ENCODE results near the gene STIM1. TPM values are rescaled to one million over a fixed set of nuclear protein-coding genes. Genes with fewer than 3 reads are reported as not detected.

Gene STIM1
- total RNA-seq, 1 experiment from 2014 or later: 15.2 TPM

GRCh38 chr11:3949125-3949524 is 93.7 kb downstream of the STIM1 start:
- H3K23me2 ChIP-seq (ENCODE audit: insufficient read length, low read depth, low read length, poor library complexity, severe bottlenecking): no peaks in the 10 kb centered on the region
- H2BK5ac ChIP-seq (ENCODE audit: insufficient read length, low read length): no peak overlapping the region
- DNase-seq: no peak
- Mint-ChIP-seq H3K9me3 (no peaks in the 10 kb centered on the region), H3K27me3 (ENCODE audit: low read depth) (no peaks in the 10 kb centered on the region), H3K36me3 (ENCODE audit: insufficient read depth in 1 of 3, low read depth in 3 of 3) (no peaks in the 10 kb centered on the region), H3K4me1 (peaks cover 8 to 11% of the 10 kb centered on the region in 2 experiments), H3K4me3 (no peak overlapping the region), H3K27ac (no peak overlapping the region)
- WGBS (ENCODE audit: extremely low coverage, insufficient read length, low lambda C conversion rate): no CpG with 5 or more reads among the region's 2 CpGs
- H4K20me1 ChIP-seq (ENCODE audit: control insufficient read depth, insufficient read depth, insufficient read length): no peaks in the 10 kb centered on the region
- no peak overlapping the region for H2BK12ac ChIP-seq (ENCODE audit: insufficient read length, low read depth, low read length)
- H2BK15ac ChIP-seq (ENCODE audit: low read depth, low read length): no peak overlapping the region
- H3K14ac ChIP-seq (ENCODE audit: insufficient read depth, low read length): no peak overlapping the region
- no peak overlapping the region for H3K4ac ChIP-seq (ENCODE audit: low read depth, low read length)
- H2AK5ac ChIP-seq (ENCODE audit: insufficient read length, low read length): no peak overlapping the region
- no peak overlapping the region for H2AFZ ChIP-seq (ENCODE audit: low read length)
- H3K27me3 ChIP-seq (ENCODE audit: insufficient read depth, low read length): no peaks in the 10 kb centered on the region
- H3K27ac ChIP-seq (ENCODE audit: insufficient read length, low read depth, low read length): no peak overlapping the region
- no peak overlapping the region for H3K56ac ChIP-seq (ENCODE audit: insufficient read length, low read depth, low read length)
- no peaks in the 10 kb centered on the region for H3K79me1 ChIP-seq (ENCODE audit: insufficient read depth, low read depth, low read length, poor library complexity, severe bottlenecking)
- no peak overlapping the region for H4K91ac ChIP-seq (ENCODE audit: insufficient read length, low read depth, low read length)
- no peak overlapping the region for H3K9ac ChIP-seq (ENCODE audit: extremely low read depth, insufficient read length, low read length)
- H3K4me2 ChIP-seq (ENCODE audit: insufficient read depth, insufficient read length, low read length): no peak overlapping the region
- H3K9me3 ChIP-seq (ENCODE audit: control insufficient read depth, low read depth, low read length): no peaks in the 10 kb centered on the region
- H2BK120ac ChIP-seq (ENCODE audit: low read depth, low read length, poor library complexity, severe bottlenecking): no peak overlapping the region
- no peaks in the 10 kb centered on the region for H3K79me2 ChIP-seq (ENCODE audit: insufficient read depth, low read length)
- no peaks in the 10 kb centered on the region; the same call in 1 of the 2 replicates for H3K4me1 ChIP-seq (ENCODE audit: insufficient read depth, low read length)
- no peak overlapping the region for H3K18ac ChIP-seq (ENCODE audit: insufficient read length, low read depth, low read length)
- no peak overlapping the region for H4K5ac ChIP-seq (ENCODE audit: insufficient read length, low read depth, low read length)
- H3T11ph ChIP-seq (ENCODE audit: low read length): no peak overlapping the region
- no peak for TF ChIP-seq CTCF (conservative IDR thresholded peaks at IDR 0.05)
- H3K23ac ChIP-seq (ENCODE audit: insufficient read length, low read depth, low read length): no peak overlapping the region
- no peak overlapping the region for H4K8ac ChIP-seq (replicated peaks; ENCODE audit: insufficient read length, low read depth, low read length)
- H2BK20ac ChIP-seq (ENCODE audit: low read depth, low read length, poor library complexity, severe bottlenecking): no peak overlapping the region

Data from H9 (cell line).